HUDEP-2 (cell line): ENCODE measurements around the gene ADARB2.

ENCODE experiments used
- DNase-seq, 76 experiments: peaks; one replicate each; lab custom pipeline; 2025; ENCODE audit not compliant: unreplicated experiment in 76 of 76; lab: John Stamatoyannopoulos, UW

Gene ADARB2

DNA sequence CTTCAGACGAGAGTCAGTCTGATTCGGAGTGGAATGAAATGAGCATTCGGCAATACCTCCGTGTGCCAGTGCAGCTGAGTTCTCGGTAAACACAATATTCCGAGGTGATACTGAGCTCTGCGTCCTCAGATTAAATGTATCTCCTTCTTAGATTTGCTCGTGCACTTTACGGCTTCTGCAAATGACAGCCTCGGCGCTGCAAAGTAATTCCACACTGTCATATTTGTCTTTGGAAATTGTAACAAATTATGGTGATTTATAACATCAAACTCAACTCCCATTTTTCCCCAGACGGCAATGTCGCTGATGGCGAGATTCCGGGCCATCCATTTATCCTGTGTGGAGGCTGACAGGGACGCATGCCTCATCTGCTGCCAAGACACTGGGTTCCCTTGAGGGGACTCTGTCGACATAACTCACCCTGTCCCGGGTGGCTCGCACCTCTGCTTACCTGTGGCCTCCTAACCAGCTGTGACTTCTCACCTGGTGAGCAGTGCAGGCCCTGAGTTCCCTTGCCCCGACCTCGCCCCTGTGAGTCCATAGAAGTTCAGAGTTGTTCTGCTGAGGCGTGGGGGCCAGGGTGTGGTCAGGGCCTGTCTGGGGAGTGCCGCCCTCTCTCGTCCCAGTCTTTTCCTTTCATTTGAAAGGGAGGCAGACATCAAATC is 201.9 kb downstream of the ADARB2 start:
- no peak for DNase-seq

- DNase-seq = no peak
Observed at GRCh38 chr10:1534820-1535219, 202.5 kb downstream of the ADARB2 start.

- DNase-seq = no peak
Observed at GRCh38 chr10:1532636-1533035, 204.7 kb downstream of the ADARB2 start.

GRCh38 chr10:1531883-1532597 is 205.3 kb downstream of the ADARB2 start:
- DNase-seq = no peak

GRCh38 chr10:1530871-1531517 is 206.3 kb downstream of the ADARB2 start:
- no peak for DNase-seq

- DNase-seq = no peak
Observed at GRCh38 chr10:1529806-1530413, 207.4 kb downstream of the ADARB2 start.

DNA sequence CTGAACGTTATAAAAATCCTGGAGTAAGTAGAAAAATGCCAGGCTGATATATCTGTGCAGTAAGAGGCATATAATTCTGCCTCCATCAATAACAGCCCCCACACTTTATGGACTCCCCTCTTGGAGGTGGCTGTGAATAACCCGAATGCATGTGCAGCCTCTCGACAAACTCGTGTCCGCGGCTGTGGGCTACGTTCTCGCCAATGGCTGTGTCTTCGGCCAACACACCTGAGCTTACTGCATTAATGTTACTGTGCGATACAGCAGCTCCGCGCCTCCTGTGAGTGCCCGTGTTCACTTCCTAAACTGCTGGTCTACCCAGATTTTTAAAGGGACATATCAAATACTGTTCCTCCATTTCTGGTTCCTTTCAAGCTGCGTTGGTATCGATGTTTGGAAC is 209.4 kb downstream of the ADARB2 start:
- no peak for DNase-seq

- no peak for DNase-seq
Observed at GRCh38 chr10:1526436-1527055, 210.8 kb downstream of the ADARB2 start.

- DNase-seq = no peak
Observed at GRCh38 chr10:1525354-1526162, 211.8 kb downstream of the ADARB2 start.

DNA sequence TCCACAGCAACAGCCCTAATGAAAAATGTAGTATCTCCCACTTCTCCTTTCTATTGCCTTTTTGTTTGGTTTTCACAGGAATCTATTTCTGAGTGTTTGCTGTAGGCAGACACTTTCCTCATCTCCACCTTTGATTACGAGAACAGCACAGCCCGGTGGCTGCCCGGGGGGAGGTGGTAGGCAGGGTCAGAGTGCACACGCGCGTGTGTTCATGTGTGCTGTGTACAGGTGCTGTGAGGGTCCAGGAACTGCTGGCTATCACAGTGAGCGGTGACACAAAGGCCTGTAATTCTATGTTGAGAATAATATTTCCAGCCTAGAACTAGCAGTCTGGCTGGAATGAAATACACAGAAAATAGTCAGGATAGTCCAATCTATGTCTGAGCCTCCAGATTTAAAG is 212.8 kb downstream of the ADARB2 start:
- no peak for DNase-seq

DNA sequence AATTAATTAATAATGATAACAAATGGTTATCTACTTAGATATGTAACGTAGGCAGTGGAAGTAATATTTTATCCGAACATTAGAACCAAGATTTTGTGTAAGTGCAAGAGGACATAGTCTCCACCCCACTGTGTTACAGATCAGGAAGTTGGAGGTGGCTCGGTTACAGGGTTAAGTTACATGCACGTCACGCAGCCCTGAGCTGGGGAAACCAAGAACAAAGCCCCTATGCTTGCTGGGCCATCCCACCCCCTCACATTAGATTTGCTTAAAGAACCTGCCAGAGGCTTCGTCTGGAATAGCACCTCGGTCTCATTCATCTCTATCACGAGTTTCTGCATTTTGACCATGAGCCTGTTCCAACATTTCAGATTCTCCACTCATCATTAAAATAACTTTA is 214.1 kb downstream of the ADARB2 start:
- DNase-seq = no peak

DNA sequence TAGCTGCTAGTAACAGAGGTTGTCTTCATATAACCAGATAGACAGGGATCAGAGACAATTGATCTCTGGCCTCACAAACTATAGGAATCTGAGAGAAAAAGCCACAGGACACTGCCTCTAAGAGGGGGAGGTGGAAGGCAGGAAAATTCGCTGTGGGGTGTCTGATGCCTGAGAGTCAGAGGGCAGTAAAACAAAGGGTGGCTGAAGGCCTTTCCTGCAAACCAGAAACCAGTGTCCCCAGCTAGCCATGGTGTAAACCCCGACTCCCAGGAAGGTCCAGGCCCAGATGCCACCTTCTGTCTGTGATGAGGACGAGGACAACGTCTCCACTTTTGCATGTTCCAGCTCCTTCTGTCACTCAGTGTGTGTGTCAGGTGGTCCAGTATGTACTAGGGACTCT is 215.1 kb downstream of the ADARB2 start:
- DNase-seq = no peak

DNA sequence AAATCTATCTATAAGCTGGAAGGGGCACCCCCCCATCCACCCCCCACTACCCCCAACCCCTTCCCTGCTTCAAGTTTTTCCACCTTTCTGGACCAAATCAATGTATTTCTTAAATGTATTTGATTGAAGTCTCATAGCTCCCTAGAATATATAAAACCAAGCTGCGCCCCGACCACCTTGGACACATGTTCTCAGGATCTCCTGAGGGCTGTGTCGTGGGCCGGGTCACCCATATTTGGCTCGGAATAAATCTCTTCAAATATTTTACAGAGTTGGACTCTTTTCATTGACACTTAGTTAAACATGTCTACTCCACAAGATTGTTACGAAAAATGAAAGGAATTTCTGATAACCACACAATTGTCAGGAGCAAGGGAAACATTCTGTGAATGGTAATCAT is 215.6 kb downstream of the ADARB2 start:
- no peak for DNase-seq

- DNase-seq = no peak
Observed at GRCh38 chr10:1520909-1521565, 216.3 kb downstream of the ADARB2 start.

DNA sequence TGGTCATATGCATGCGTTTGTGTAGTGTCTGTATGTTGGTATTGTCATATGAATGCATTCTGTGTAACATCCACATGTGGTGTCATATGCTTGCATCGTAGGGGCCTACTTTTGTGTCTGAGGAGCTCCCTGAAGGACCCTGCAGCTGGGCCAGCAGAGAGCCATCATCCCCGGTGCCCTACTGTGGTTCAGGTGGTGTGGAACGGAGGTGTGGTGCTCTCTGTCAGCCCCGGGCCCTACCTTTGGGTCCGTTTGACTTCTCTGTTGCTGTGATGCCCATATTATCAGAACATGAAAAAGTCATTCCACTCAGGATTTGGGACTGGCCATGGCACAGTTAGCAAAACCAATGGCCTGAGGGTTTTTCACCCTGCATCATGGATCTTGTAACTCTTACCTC is 217.9 kb downstream of the ADARB2 start:
- no peak for DNase-seq

DNA sequence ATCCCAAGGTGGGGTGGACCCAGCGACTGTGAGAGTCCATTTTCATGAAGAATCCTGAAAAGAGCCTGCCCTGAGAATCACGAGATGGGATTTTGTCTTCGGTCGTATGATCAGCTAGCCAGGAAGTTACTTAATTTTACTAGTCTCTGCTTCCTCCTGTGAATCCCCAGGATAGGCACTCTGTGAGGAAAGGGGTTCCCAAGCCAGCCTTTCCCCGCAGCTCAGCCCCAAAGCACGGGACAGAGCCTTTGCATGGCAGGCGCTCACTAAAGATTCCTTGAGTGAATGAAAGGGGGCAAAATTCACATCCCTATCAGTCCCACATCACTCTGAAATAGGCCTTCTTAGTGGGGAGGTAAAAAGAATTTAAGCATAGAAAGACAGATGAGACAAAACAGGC is 219.6 kb downstream of the ADARB2 start:
- DNase-seq = no peak

DNA sequence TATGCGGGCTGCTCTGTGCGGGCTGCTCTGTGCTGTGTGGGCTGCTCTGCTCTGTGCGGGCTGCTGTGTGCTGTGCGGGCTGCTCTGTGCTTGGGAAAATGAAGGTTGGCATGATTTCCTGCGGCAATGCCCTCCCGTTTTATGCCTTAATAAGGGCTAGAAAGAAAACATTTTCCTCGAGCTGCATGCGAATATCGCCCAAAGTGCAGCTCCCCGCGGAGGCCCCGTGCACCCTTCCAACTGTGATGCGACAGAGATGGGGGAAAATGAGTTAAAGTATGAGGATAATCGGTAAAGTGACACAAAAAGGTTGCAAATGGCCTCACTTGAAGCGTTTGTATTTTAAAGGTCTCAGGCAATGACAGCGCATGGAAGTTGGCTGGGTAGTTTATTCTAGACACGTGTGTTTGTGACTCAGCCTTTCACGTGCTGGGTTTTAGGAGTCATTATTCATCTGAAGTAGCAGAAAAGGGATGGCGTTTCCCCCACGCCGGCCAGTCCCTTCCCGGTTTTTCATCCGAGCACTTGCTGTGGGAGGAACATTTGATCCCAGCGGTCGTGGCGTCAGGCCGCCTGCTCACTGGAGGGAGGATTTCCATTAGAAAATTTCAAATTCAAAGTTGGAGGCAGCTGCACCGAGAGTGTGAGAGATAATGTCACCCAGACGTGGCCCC is 220.7 kb downstream of the ADARB2 start:
- no peak for DNase-seq

DNA sequence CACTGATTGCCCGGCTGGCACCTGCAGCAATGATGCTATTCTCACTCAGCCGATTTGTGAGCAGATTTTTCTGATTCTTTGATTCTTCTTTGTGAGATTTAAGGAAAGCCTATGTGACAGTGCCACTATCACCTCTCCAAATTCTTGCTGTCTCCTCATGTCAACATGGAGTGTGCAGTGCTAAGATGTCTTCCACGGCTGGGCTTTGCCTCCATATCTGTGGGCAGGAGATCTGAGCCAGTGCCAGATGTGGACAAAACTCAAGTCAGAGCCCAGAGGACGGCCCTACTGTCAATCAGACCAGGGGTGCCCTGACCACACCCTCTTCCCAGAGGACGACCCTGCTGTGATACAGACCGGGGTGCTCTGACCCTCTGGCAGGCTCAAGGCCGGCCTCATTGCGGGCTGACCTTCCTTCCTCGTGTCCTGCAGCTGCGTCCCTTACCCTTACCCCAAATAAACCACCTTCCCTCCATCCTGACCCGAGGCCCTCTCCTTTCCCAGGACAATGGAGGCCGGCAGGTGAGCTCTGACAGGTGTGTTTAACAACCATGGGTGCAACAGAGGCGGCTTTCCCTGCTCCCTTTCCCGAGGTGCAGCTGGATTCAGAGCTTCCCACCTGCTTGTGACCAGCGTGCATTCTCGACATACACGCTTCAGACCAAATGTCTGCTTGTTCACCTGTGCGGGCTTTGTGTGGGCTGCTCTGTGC is 221.4 kb downstream of the ADARB2 start:
- DNase-seq = no peak
